H1 (cell line): ENCODE data around the gene ILKAP. TPM values are rescaled to one million over a fixed set of nuclear protein-coding genes. Genes with fewer than 3 reads are reported as not detected.

Experiments used
- CTCF ChIA-PET: fragments of 300-600 bp; sonication (Branson Sonifier 250); formaldehyde crosslinking; loops from one replicate; lab custom pipeline; 2021; ENCODE audit not compliant: partially characterized antibody; lab: Charles Lee
- POLR2A ChIA-PET: fragments of 300-600 bp; sonication (Branson Sonifier 250); formaldehyde crosslinking; loops from one replicate; lab custom pipeline; 2021; ENCODE audit warnings: inconsistent platforms; ENCODE audit not compliant: partially characterized antibody; lab: Charles Lee
- DNase-seq, 2 experiments: peaks; one replicate each; pipeline versions ENCODE4 v3.0.0 to v3.0.0-alpha.2; 2010 to 2022; ENCODE audit warnings: low spot score in 2 of 2, low read depth in 1 of 2, mixed read lengths in 1 of 2
- FAIRE-seq: peaks from 2 replicates; lab custom pipeline; 2011; peaks lifted over from hg19 to GRCh38; lab: Jason Lieb, UNC
- H2AFZ ChIP-seq: 2 replicates; pipeline ENCODE4 v1.8.1; 2012; ENCODE audit warnings: low read length, inconsistent platforms
- H2AK5ac ChIP-seq: 2 replicates; pipeline ENCODE4 v1.6.1; 2013; ENCODE audit warnings: low read depth, low read length
- H2BK120ac ChIP-seq: replicated peaks from 2 replicates; pipeline ENCODE3; 2013; ENCODE audit warnings: low read depth, low read length, inconsistent platforms
- H2BK12ac ChIP-seq: 2 replicates; pipeline ENCODE4 v1.6.1; 2013; ENCODE audit warnings: low read depth, low read length
- H2BK15ac ChIP-seq: 2 replicates; pipeline ENCODE4 v1.6.1; 2013; ENCODE audit warnings: low read length
- H2BK20ac ChIP-seq: 2 replicates; pipeline ENCODE4 v1.6.1; 2013; ENCODE audit warnings: low read length
- H2BK5ac ChIP-seq: 2 replicates; pipeline ENCODE4 v1.6.1; 2013; ENCODE audit warnings: low read depth, low read length
- H3K14ac ChIP-seq: 2 replicates; pipeline ENCODE4 v1.6.1; 2013; ENCODE audit warnings: inconsistent platforms; ENCODE audit not compliant: insufficient read length
- H3K18ac ChIP-seq: 2 replicates; pipeline ENCODE4 v1.6.1; 2013; ENCODE audit warnings: low read length; ENCODE audit errors: extremely low read depth
- H3K23ac ChIP-seq: 2 replicates; pipeline ENCODE4 v1.6.1; 2013; ENCODE audit warnings: inconsistent platforms; ENCODE audit not compliant: insufficient read length
- H3K23me2 ChIP-seq: 2 replicates; pipeline ENCODE4 v1.6.1; 2013; ENCODE audit warnings: low read depth, low read length
- H3K27ac ChIP-seq: 2 replicates; pipeline ENCODE4 v1.6.1; 2011; ENCODE audit warnings: low read depth, low read length, inconsistent platforms
- H3K27me3 ChIP-seq, 4 experiments: replicated peaks in 1 of 4; 1 replicate in 1 of 4; 2 replicates in 3 of 4; pipeline versions ENCODE4 v1.6.1 to v1.8.1; 2011 to 2013; ENCODE audit warnings: low read length in 3 of 4, mild to moderate bottlenecking in 3 of 4, inconsistent platforms in 2 of 4, mixed read lengths in 2 of 4, moderate library complexity in 1 of 4; ENCODE audit not compliant: control insufficient read depth in 3 of 4, insufficient read depth in 3 of 4; ENCODE audit errors: extremely low read depth in 1 of 4
- H3K36me3 ChIP-seq, 4 experiments: 2 replicates each; pipeline versions ENCODE4 v1.6.1 to v1.8.1; 2011 to 2013; ENCODE audit warnings: mild to moderate bottlenecking in 4 of 4, low read length in 3 of 4, moderate library complexity in 2 of 4, control low read depth in 1 of 4, inconsistent platforms in 1 of 4; ENCODE audit not compliant: insufficient read depth in 4 of 4, control insufficient read depth in 2 of 4
- H3K4ac ChIP-seq: replicated peaks from 2 replicates; pipeline ENCODE3; 2013; ENCODE audit warnings: low read length, low read depth, mixed read lengths, inconsistent platforms; ENCODE audit not compliant: insufficient read length
- H3K4me1 ChIP-seq, 4 experiments: replicated peaks in 1 of 4; 1 replicate in 1 of 4; 2 replicates in 3 of 4; pipeline versions ENCODE4 v1.6.1 to v1.8.1; 2011 to 2013; ENCODE audit warnings: low read length in 3 of 4, inconsistent platforms in 2 of 4, mixed read lengths in 1 of 4; ENCODE audit not compliant: insufficient read depth in 4 of 4, control insufficient read depth in 3 of 4
- H3K4me2 ChIP-seq, 2 experiments: 2 replicates each; pipeline versions ENCODE4 v1.6.1 to v1.8.1; 2011 to 2013; ENCODE audit warnings: low read depth in 2 of 2, low read length in 2 of 2, control low read depth in 1 of 2, inconsistent platforms in 1 of 2, mild to moderate bottlenecking in 1 of 2; ENCODE audit not compliant: insufficient read depth in 1 of 2
- H3K4me3 ChIP-seq, 4 experiments: fragments of 200-600, 300-600 bp in 1 of 4; sonication (generic), shearing (Covaris generic), sonication (Bioruptor Twin) in 1 of 4; 2 replicates each; pipeline versions ENCODE4 v1.5.1 to v1.8.1; 2011 to 2016; ENCODE audit warnings: low read length in 4 of 4, low read depth in 3 of 4, control low read depth in 2 of 4, inconsistent platforms in 2 of 4, mild to moderate bottlenecking in 2 of 4, mixed read lengths in 1 of 4, moderate library complexity in 1 of 4; ENCODE audit not compliant: insufficient read depth in 2 of 4; ENCODE audit errors: extremely low read depth in 1 of 4
- H3K56ac ChIP-seq: replicated peaks from 2 replicates; pipeline ENCODE3; 2013; ENCODE audit warnings: low read depth, mild to moderate bottlenecking, mixed read lengths, low read length, inconsistent platforms; ENCODE audit not compliant: insufficient read length
- H3K79me1 ChIP-seq: 2 replicates; pipeline ENCODE4 v1.6.1; 2013; ENCODE audit warnings: low read depth, low read length, control low read depth
- H3K79me2 ChIP-seq, 2 experiments: 2 replicates each; pipeline versions ENCODE4 v1.6.1 to v1.8.1; 2012 to 2013; ENCODE audit warnings: low read length in 2 of 2, mild to moderate bottlenecking in 2 of 2, inconsistent platforms in 1 of 2; ENCODE audit not compliant: insufficient read depth in 2 of 2, control insufficient read depth in 1 of 2
- H3K9ac ChIP-seq, 4 experiments: replicated peaks in 1 of 4; 1 replicate in 1 of 4; 2 replicates in 3 of 4; pipeline versions ENCODE4 v1.6.1 to v1.8.1; 2011 to 2013; ENCODE audit warnings: low read depth in 3 of 4, low read length in 3 of 4, control low read depth in 2 of 4, mild to moderate bottlenecking in 2 of 4, moderate library complexity in 2 of 4, inconsistent platforms in 1 of 4; ENCODE audit errors: extremely low read depth in 1 of 4
- H3K9me3 ChIP-seq, 2 experiments: 2 replicates each; pipeline versions ENCODE4 v1.6.1 to v1.8.1; 2012 to 2013; ENCODE audit warnings: mild to moderate bottlenecking in 2 of 2, moderate library complexity in 2 of 2, control low read depth in 1 of 2, inconsistent platforms in 1 of 2, low read depth in 1 of 2, low read length in 1 of 2, mixed read lengths in 1 of 2; ENCODE audit not compliant: insufficient read depth in 2 of 2
- H4K20me1 ChIP-seq, 2 experiments: replicated peaks in 1 of 2; 2 replicates each; pipeline versions ENCODE3 to v1.8.1; 2011 to 2013; ENCODE audit warnings: inconsistent platforms in 2 of 2, low read length in 2 of 2, mild to moderate bottlenecking in 1 of 2; ENCODE audit not compliant: insufficient read depth in 2 of 2, control insufficient read depth in 1 of 2
- H4K5ac ChIP-seq: 2 replicates; pipeline ENCODE4 v1.6.1; 2013; ENCODE audit warnings: low read length, low read depth, mixed read lengths, inconsistent platforms; ENCODE audit not compliant: insufficient read length
- H4K8ac ChIP-seq: 2 replicates; pipeline ENCODE4 v1.8.0; 2013; ENCODE audit warnings: mild to moderate bottlenecking, moderate library complexity, low read length, inconsistent platforms; ENCODE audit not compliant: insufficient read depth; ENCODE audit errors: extremely low read depth
- H4K91ac ChIP-seq: replicated peaks from 2 replicates; pipeline ENCODE3; 2013; ENCODE audit warnings: low read length, mixed read lengths, inconsistent platforms; ENCODE audit not compliant: insufficient read length
- RFX5 ChIP-seq: IDR thresholded peaks from 2 replicates; pipeline ENCODE4 v1.6.1; 2011; ENCODE audit warnings: low read depth, low read length, improper control_type of control experiment, borderline replicate concordance
- WGBS, 2 experiments: shearing (Covaris generic) in 1 of 2; methylation state at CpG; one replicate each; pipeline versions ENCODE4 v1.1.6 to v1.1.7; 2013 to 2015; ENCODE audit warnings: low lambda C conversion rate in 2 of 2, mixed read lengths in 2 of 2, inconsistent platforms in 1 of 2, low coverage in 1 of 2, missing lambda C conversion rate in 1 of 2; ENCODE audit not compliant: insufficient replicate concordance in 2 of 2, insufficient coverage in 1 of 2, insufficient read length in 1 of 2; ENCODE audit errors: extremely low coverage in 1 of 2, missing lambda C conversion rate in 1 of 2; 5-methylcytosine and 5-hydroxymethylcytosine counted together
- polyA plus RNA-seq, 7 experiments: library from polyadenylated mRNA; depleted of rRNA in 3 of 7; stranded (reverse) in 5 of 7; unstranded in 2 of 7; fragments of >200 nt in 5 of 7; fragments of 200-250 nt in 2 of 7; gene quantifications; 1 replicate in 5 of 7; 2 replicates in 1 of 7; 4 replicates in 1 of 7; pipeline versions ENCODE4 v1.2.1 to v1.2.3, GENCODE V29; 2011 to 2013; ENCODE audit warnings: missing spikeins in 2 of 7, mixed read lengths in 2 of 7
- total RNA-seq: library from RNA; stranded (reverse); fragmentation: NEBNext Ultra II Directional; extraction: Animal tissue kit (Norgen Biotek cat#: 25700); gene quantifications from 2 replicates; pipeline ENCODE4 v1.2.1, GENCODE V29; 2021

ILKAP gene
- total and polyA plus RNA-seq, 2 of the 8 experiments (the other 6 are each of a cell fraction or from before 2014, with no cell fraction given): 23.5 to 33.8 TPM

GRCh38 chr2:238162846-238163441 lies 40.6 kb downstream of the ILKAP start:
- 0 out of 2 replicates have a peak overlapping the region, but pooled peaks have one; percentile 3 for H2BK20ac ChIP-seq
- no peak overlapping the region for H4K5ac ChIP-seq
- TF ChIP-seq RFX5: no peak
- TF ChIP-seq, all 59 proteins: peak for 0
- DNase-seq: peak in 1 of 2 experiments; percentile 50
- H3K23me2 ChIP-seq: peaks cover 12% of the 10 kb centered on the region; the same call in 1 of the 2 replicates
- H4K8ac ChIP-seq: no peak overlapping the region
- peaks cover 0 to 15% (median 2%) of the 10 kb centered on the region in 4 experiments; a peak in 5 of 7 replicates for H3K4me1 ChIP-seq
- H3K4me3 ChIP-seq: peak overlapping the region in 3 of 4 experiments; percentile 41 to 56 (median 42); a peak in 4 of 8 replicates
- H4K91ac ChIP-seq: no peak overlapping the region
- H2BK12ac ChIP-seq: no peak overlapping the region
- H4K20me1 ChIP-seq: peaks cover 6% of the 10 kb centered on the region in 2 experiments
- H3K18ac ChIP-seq: no peak overlapping the region
- H2AK5ac ChIP-seq: no peak overlapping the region
- H3K36me3 ChIP-seq: no peaks in the 10 kb centered on the region; a peak in 1 of 8 replicates
- no peak overlapping the region for H3K23ac ChIP-seq
- FAIRE-seq: no peak
- H2BK120ac ChIP-seq: no peak overlapping the region
- H3K56ac ChIP-seq: no peak overlapping the region
- no peaks in the 10 kb centered on the region for H3K79me2 ChIP-seq
- peak overlapping the region; percentile 55 to 89 for H3K4me2 ChIP-seq
- H2AFZ ChIP-seq: no peak overlapping the region
- no peak overlapping the region for H2BK15ac ChIP-seq
- 74% methylated on average over 14 of the region's 15 CpGs; no CpG with 5 or more reads in 1 of the 2 experiments for WGBS, 2 experiments
- H3K4ac ChIP-seq: no peak overlapping the region
- peaks cover 21 to 59% (median 43%) of the 10 kb centered on the region in 4 experiments for H3K27me3 ChIP-seq
- CTCF ChIA-PET: interaction anchor here (0.9 to 1.6 kb wide), 4 partner anchors 9 to 240 kb away, joined by 3 to 6 read pairs (median 4); no protein-coding TSS in a partner anchor
- no peaks in the 10 kb centered on the region for H3K9me3 ChIP-seq
- no peaks in the 10 kb centered on the region for H3K79me1 ChIP-seq
- no peak overlapping the region for H3K27ac ChIP-seq
- H3K14ac ChIP-seq: no peak overlapping the region
- no peak overlapping the region for H3K9ac ChIP-seq
- H2BK5ac ChIP-seq: no peak overlapping the region
- POLR2A ChIA-PET: interaction anchor here (0.8 to 1.8 kb wide), 4 partner anchors 9 to 84 kb away, joined by 3 to 5 read pairs (median 4); partner anchors contain the start of gene HES6
